Measurements from ENCODE around the gene ANKRD1.

GRCh38 chr10:90968328-90969081 lies 47.6 kb upstream of the ANKRD1 start:
- TF ChIP-seq POLR2AphosphoS5 (IDR thresholded peaks at IDR 0.05) (no peak), CTCF (IDR thresholded peaks at IDR 0.05) (no peak), EP300 (IDR thresholded peaks at IDR 0.05) (no peak)
